ENCODE results near the gene TTLL3. TPM values are rescaled to one million over a fixed set of nuclear protein-coding genes. Genes with fewer than 3 reads are reported as not detected.

The TTLL3 gene
- total and polyA plus RNA-seq, 4 donors = 32.4 to 75.0 (median 48.6) TPM

DNA sequence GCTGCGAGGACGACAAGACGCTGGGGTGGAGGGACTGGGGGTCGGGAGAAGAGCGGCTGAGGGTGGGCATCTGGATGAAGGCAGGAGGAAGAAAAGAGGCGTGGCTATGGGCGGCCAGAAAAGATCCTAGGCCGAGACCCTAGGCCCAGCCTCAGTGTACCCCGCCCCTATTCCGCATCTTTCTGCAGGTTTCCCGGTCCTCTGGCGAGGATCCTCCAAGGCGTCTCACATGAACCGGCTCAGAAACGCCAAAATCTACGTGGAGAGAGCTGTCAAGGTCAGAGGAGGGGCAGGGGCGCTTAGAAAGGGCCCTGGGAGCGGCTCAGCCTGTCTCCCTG, 340 bp downstream of the TTLL3 start:
- H3K27ac ChIP-seq (ENCODE audit: low read depth, low read length) = peak overlapping the region; percentile 75
- 4% methylated on average over 15 of the region's 18 CpGs for WGBS (ENCODE audit: insufficient coverage)
- DNase-seq (ENCODE audit: low read depth in 4 of 6, low spot score in 6 of 6) = peak in 5 of 6 donors; percentile 17 to 89 (median 33)

GRCh38 chr3:9810846-9811245, 784 bp downstream of the TTLL3 start:
- Histone ChIP-seq H3K27me3 (ENCODE audit: control insufficient read depth, insufficient read depth, low read length) (no peaks in the 10 kb centered on the region), H3K4me1 (ENCODE audit: control insufficient read depth, insufficient read depth, low read length) (peaks cover 24% of the 10 kb centered on the region), H3K36me3 (ENCODE audit: control insufficient read depth, insufficient read depth, low read length) (peaks cover 26% of the 10 kb centered on the region), H3K4me3 (ENCODE audit: low read depth, low read length) (peak overlapping the region; percentile 60), H3K9me3 (ENCODE audit: control insufficient read depth, insufficient read depth, low read length) (no peaks in the 10 kb centered on the region), H3K27ac (ENCODE audit: low read depth, low read length) (peak overlapping the region; percentile 75)
- WGBS (ENCODE audit: insufficient coverage) = 66% methylated on average over 10 of the region's 10 CpGs
- peak in 1 of 6 donors; percentile 13 for DNase-seq (ENCODE audit: low read depth in 4 of 6, low spot score in 6 of 6)

More for the DNA sequence above, 340 bp downstream of the TTLL3 start:
- H3K27me3 ChIP-seq (ENCODE audit: control insufficient read depth, insufficient read depth, low read length) = no peaks in the 10 kb centered on the region
- peaks cover 30% of the 10 kb centered on the region for H3K36me3 ChIP-seq (ENCODE audit: control insufficient read depth, insufficient read depth, low read length)
- H3K4me3 ChIP-seq (ENCODE audit: low read depth, low read length) = peak overlapping the region; percentile 60
- no peaks in the 10 kb centered on the region for H3K9me3 ChIP-seq (ENCODE audit: control insufficient read depth, insufficient read depth, low read length)
- H3K4me1 ChIP-seq (ENCODE audit: control insufficient read depth, insufficient read depth, low read length) = peaks cover 24% of the 10 kb centered on the region

DNA sequence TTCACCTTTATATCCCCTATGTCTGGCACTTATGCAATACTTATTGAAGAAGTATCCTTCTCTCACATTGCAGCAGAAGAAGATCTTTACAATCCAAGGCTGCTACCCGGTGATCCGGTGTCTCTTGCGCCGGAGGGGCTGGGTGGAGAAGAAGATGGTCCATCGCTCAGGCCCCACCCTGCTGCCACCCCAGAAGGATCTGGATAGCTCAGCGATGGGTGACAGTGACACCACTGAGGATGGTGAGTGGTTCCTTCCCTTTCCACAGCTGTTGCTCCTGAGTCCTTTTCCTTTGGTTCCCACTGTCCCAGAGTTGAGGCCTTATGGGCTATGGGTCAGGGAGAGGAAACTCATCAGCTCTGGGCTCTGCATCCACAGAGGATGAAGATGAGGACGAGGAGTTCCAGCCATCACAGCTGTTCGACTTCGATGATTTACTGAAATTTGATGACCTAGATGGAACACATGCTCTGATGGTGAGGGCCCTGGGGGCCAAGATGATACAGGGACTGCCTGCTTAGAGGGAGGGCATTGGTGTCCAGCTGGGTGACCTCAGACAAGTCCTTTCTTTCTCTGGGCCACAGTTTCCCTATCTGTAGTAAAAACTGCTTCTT, 2.9 kb downstream of the TTLL3 start:
- WGBS (ENCODE audit: insufficient coverage) = 96% methylated on average over 6 of the region's 9 CpGs
- Histone ChIP-seq H3K27me3 (ENCODE audit: control insufficient read depth, insufficient read depth, low read length) (no peaks in the 10 kb centered on the region), H3K4me3 (ENCODE audit: low read depth, low read length) (no peak overlapping the region), H3K36me3 (ENCODE audit: control insufficient read depth, insufficient read depth, low read length) (peaks cover 22% of the 10 kb centered on the region), H3K4me1 (ENCODE audit: control insufficient read depth, insufficient read depth, low read length) (peaks cover 24% of the 10 kb centered on the region), H3K9me3 (ENCODE audit: control insufficient read depth, insufficient read depth, low read length) (no peaks in the 10 kb centered on the region), H3K27ac (ENCODE audit: low read depth, low read length) (no peak overlapping the region)
- DNase-seq (ENCODE audit: low read depth in 4 of 6, low spot score in 6 of 6) = no peak

DNA sequence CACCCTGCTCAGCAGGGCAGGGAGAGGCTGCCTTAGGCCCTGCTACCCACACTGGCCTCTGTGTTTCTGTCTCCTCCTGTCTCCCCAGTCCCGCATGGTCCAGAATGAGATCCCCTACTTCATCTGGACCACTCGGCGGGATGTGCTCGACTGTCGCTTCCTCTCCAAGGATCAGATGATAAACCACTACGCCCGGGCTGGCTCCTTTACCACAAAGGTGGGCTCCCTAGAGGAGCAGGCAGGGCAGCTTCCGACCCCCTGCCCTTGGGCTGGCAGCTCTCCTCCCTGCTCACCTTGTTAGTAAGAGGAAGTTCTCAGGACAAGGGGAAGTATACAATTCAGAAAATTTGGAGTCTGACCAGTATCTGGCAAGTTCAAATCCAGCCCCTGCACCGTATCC, 5.9 kb downstream of the TTLL3 start:
- WGBS (ENCODE audit: insufficient coverage) = 93% methylated on average over 6 of the region's 9 CpGs
- Histone ChIP-seq H3K4me3 (ENCODE audit: low read depth, low read length) (no peak overlapping the region), H3K27ac (ENCODE audit: low read depth, low read length) (no peak overlapping the region), H3K4me1 (ENCODE audit: control insufficient read depth, insufficient read depth, low read length) (peaks cover 2% of the 10 kb centered on the region), H3K9me3 (ENCODE audit: control insufficient read depth, insufficient read depth, low read length) (no peaks in the 10 kb centered on the region), H3K27me3 (ENCODE audit: control insufficient read depth, insufficient read depth, low read length) (no peaks in the 10 kb centered on the region), H3K36me3 (ENCODE audit: control insufficient read depth, insufficient read depth, low read length) (peaks cover 39% of the 10 kb centered on the region)
- no peak for DNase-seq (ENCODE audit: low read depth in 4 of 6, low spot score in 6 of 6)

DNA sequence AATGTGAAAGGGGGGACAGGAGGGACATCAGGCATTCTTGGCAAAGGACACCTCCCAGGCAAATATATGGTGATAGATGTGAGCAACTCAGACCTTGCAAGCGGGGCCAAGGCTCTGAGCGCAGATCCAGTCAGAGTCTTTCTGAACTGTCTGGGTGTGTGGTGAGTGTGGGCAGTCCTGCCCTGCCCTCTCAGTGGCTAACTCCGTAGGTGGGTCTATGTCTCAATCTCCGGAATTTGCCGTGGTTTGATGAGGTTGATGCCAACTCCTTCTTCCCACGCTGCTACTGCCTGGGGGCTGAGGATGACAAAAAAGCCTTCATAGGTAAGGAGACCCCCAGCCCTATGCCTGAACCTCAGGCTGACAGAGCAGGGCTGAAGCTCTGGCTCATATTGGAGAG, 7.4 kb downstream of the TTLL3 start:
- Histone ChIP-seq H3K9me3 (ENCODE audit: control insufficient read depth, insufficient read depth, low read length) (no peaks in the 10 kb centered on the region), H3K27me3 (ENCODE audit: control insufficient read depth, insufficient read depth, low read length) (no peaks in the 10 kb centered on the region), H3K36me3 (ENCODE audit: control insufficient read depth, insufficient read depth, low read length) (peaks cover 43% of the 10 kb centered on the region), H3K4me1 (ENCODE audit: control insufficient read depth, insufficient read depth, low read length) (no peaks in the 10 kb centered on the region), H3K4me3 (ENCODE audit: low read depth, low read length) (no peak overlapping the region), H3K27ac (ENCODE audit: low read depth, low read length) (no peak overlapping the region)
- DNase-seq (ENCODE audit: low read depth in 4 of 6, low spot score in 6 of 6) = no peak
- 100% methylated on average over 1 of the region's 6 CpGs for WGBS (ENCODE audit: insufficient coverage)

DNA sequence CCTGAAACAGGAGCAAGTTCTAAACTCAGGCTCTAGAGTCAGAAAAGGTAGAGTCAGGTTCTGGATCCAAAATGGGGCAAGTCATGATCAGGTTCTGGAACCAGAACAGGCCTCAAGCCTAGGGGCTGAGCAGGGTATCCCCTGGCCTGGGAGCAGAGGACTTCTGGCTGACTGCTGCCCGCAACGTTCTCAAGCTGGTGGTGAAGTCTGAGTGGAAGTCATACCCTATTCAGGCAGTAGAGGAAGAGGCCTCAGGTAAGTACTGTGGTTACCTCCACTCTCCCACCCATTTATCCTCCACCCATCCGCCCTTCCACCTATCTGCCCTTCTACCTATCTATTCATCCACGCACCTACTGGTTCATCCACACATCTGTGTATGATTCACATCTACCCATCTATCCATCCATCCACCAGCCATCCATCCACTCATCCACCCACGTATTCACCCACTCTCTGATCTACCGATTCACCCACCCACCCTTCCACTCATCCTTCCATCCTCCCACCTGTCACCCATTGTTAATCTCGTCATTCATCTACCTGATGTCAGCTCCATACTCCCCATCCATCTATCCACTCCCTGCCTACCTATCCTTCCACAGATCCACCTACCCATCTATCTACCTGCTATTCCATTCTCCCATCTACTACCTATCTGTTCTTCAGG, 8.7 kb downstream of the TTLL3 start:
- Histone ChIP-seq H3K4me3 (ENCODE audit: low read depth, low read length) (no peak overlapping the region), H3K27me3 (ENCODE audit: control insufficient read depth, insufficient read depth, low read length) (no peaks in the 10 kb centered on the region), H3K36me3 (ENCODE audit: control insufficient read depth, insufficient read depth, low read length) (peaks cover 32% of the 10 kb centered on the region), H3K4me1 (ENCODE audit: control insufficient read depth, insufficient read depth, low read length) (no peaks in the 10 kb centered on the region), H3K27ac (ENCODE audit: low read depth, low read length) (no peak overlapping the region), H3K9me3 (ENCODE audit: control insufficient read depth, insufficient read depth, low read length) (no peaks in the 10 kb centered on the region)
- 96% methylated on average over 6 of the region's 7 CpGs for WGBS (ENCODE audit: insufficient coverage)
- DNase-seq (ENCODE audit: low read depth in 4 of 6, low spot score in 6 of 6) = no peak

DNA sequence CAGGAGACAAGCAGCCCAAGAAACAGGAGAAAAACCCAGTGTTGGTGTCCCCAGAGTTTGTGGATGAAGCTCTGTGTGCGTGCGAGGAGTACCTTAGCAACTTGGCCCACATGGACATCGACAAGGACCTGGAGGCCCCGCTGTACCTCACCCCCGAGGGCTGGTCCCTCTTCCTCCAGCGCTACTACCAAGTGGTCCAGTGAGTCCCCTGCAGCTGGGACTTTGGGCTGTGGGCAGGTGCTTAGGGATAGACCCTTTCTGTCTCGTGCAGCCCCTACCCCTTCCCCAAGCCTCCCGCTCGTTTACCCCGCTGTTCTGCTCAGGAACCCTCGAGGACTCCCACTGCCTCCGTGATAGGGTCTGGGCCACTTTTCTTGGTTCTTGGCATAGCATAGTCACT, 10.5 kb downstream of the TTLL3 start:
- DNase-seq (ENCODE audit: low read depth in 4 of 6, low spot score in 6 of 6) = no peak
- peaks cover 30% of the 10 kb centered on the region for H3K36me3 ChIP-seq (ENCODE audit: control insufficient read depth, insufficient read depth, low read length)
- H3K4me1 ChIP-seq (ENCODE audit: control insufficient read depth, insufficient read depth, low read length) = no peaks in the 10 kb centered on the region
- 95% methylated on average over 12 of the region's 12 CpGs for WGBS (ENCODE audit: insufficient coverage)
- no peak overlapping the region for H3K27ac ChIP-seq (ENCODE audit: low read depth, low read length)
- no peaks in the 10 kb centered on the region for H3K9me3 ChIP-seq (ENCODE audit: control insufficient read depth, insufficient read depth, low read length)
- H3K27me3 ChIP-seq (ENCODE audit: control insufficient read depth, insufficient read depth, low read length) = no peaks in the 10 kb centered on the region
- H3K4me3 ChIP-seq (ENCODE audit: low read depth, low read length) = no peak overlapping the region

- Histone ChIP-seq H3K9me3 (ENCODE audit: control insufficient read depth, insufficient read depth, low read length) (no peaks in the 10 kb centered on the region), H3K4me3 (ENCODE audit: low read depth, low read length) (no peak overlapping the region), H3K27ac (ENCODE audit: low read depth, low read length) (no peak overlapping the region), H3K27me3 (ENCODE audit: control insufficient read depth, insufficient read depth, low read length) (no peaks in the 10 kb centered on the region), H3K4me1 (ENCODE audit: control insufficient read depth, insufficient read depth, low read length) (no peaks in the 10 kb centered on the region), H3K36me3 (ENCODE audit: control insufficient read depth, insufficient read depth, low read length) (peaks cover 33% of the 10 kb centered on the region)
- WGBS (ENCODE audit: insufficient coverage) = 44% methylated on average over 2 of the region's 2 CpGs
- no peak for DNase-seq (ENCODE audit: low read depth in 4 of 6, low spot score in 6 of 6)
Observed at GRCh38 chr3:9820946-9821345, 10.9 kb downstream of the TTLL3 start.

- H3K27ac ChIP-seq (ENCODE audit: low read depth, low read length) = no peak overlapping the region
- H3K27me3 ChIP-seq (ENCODE audit: control insufficient read depth, insufficient read depth, low read length) = no peaks in the 10 kb centered on the region
- H3K4me1 ChIP-seq (ENCODE audit: control insufficient read depth, insufficient read depth, low read length) = no peaks in the 10 kb centered on the region
- WGBS (ENCODE audit: insufficient coverage) = 69% methylated on average over 8 of the region's 14 CpGs
- H3K36me3 ChIP-seq (ENCODE audit: control insufficient read depth, insufficient read depth, low read length) = peaks cover 24% of the 10 kb centered on the region
- DNase-seq (ENCODE audit: low read depth in 4 of 6, low spot score in 6 of 6) = no peak
- no peak overlapping the region for H3K4me3 ChIP-seq (ENCODE audit: low read depth, low read length)
- no peaks in the 10 kb centered on the region for H3K9me3 ChIP-seq (ENCODE audit: control insufficient read depth, insufficient read depth, low read length)
Observed at GRCh38 chr3:9825451-9826040, 15.5 kb downstream of the TTLL3 start.
